K562 (cell line): ENCODE data around the gene DALRD3. TPM values are rescaled to one million over a fixed set of nuclear protein-coding genes. Genes with fewer than 3 reads are reported as not detected.
A peak's percentile ranks its signal among the peaks of the same experiment; 100 is the strongest.

Experiments used
- BMI1 ChIP-seq: fragments of 150-350 bp; IDR thresholded peaks from 2 replicates; pipeline ENCODE4 v1.6.1; 2014; ENCODE audit warnings: low read length
- EZH2 ChIP-seq: IDR thresholded peaks from 2 replicates; pipeline ENCODE4 v1.6.1; 2012; ENCODE audit warnings: low read depth, mild to moderate bottlenecking, inconsistent platforms, low read length, borderline replicate concordance
- FOXK2 ChIP-seq, 2 experiments: fragments of 450-650 bp; IDR thresholded peaks in 1 of 2; conservative IDR thresholded peaks in 1 of 2; 2 replicates each; pipeline ENCODE4 v1.6.1; 2016; ENCODE audit warnings: low read depth in 2 of 2, mild to moderate bottlenecking in 1 of 2
- NFYB ChIP-seq: IDR thresholded peaks from 2 replicates; pipeline ENCODE4 v1.6.1; 2011; ENCODE audit warnings: mild to moderate bottlenecking, moderate library complexity; ENCODE audit not compliant: insufficient read length; ENCODE audit errors: extremely low read depth
- PHF21A ChIP-seq: fragments of 450-650 bp; IDR thresholded peaks from 2 replicates; pipeline ENCODE4 v1.6.1; 2017; ENCODE audit warnings: low read depth, borderline replicate concordance
- PTTG1 ChIP-seq: fragments of 450-650 bp; IDR thresholded peaks from 2 replicates; pipeline ENCODE4 v1.6.1; 2016; ENCODE audit warnings: low read depth, mild to moderate bottlenecking, missing genetic modification characterization, missing compliant biosample characterization
- STAT5B ChIP-seq: fragments of 250-450 bp; sonication (Bioruptor Pico); IDR thresholded peaks from 2 replicates; pipeline ENCODE4 v1.8.0; 2021; ENCODE audit warnings: mild to moderate bottlenecking, inconsistent platforms
- polyA plus RNA-seq, 8 experiments: library from polyadenylated mRNA; depleted of rRNA in 4 of 8; stranded (reverse) in 5 of 8; unstranded in 3 of 8; fragments of >200 nt; fragmentation: Nextera tagmentation in 2 of 8; fragmentation: Illumina TruSeq in 1 of 8; extraction: Ambion mirVana in 2 of 8; extraction: Trizol in 1 of 8; gene quantifications; 2 replicates each; pipeline versions ENCODE4 v1.2.1 to v1.2.3, GENCODE V29; 2011 to 2014; ENCODE audit warnings: inconsistent platforms in 1 of 8, missing spikeins in 1 of 8
- total RNA-seq, 7 experiments: library from RNA; depleted of rRNA in 6 of 7; stranded (reverse); fragments of >200 nt in 6 of 7; fragmentation: Illumina TruSeq in 2 of 7; extraction: Trizol in 2 of 7; gene quantifications; 2 replicates each; pipeline versions ENCODE4 v1.2.1 to v1.2.3, GENCODE V29; 2011 to 2021; ENCODE audit warnings: low replicate concordance in 1 of 7
- TF ChIP-seq, protein P1 (sequence below), 3 experiments: fragments of 200-800 bp in 1 of 3; fragments of 250-450 bp in 1 of 3; fragments of 450-650 bp in 1 of 3; sonication (Bioruptor Pico) in 1 of 3; sonication (Bioruptor generic) in 1 of 3; formaldehyde crosslinking in 1 of 3; IDR thresholded peaks; 2 replicates each; pipeline versions ENCODE4 v1.6.1 to v1.8.0; 2016 to 2022; ENCODE audit warnings: mild to moderate bottlenecking in 2 of 3, missing genetic modification characterization in 2 of 3, missing compliant biosample characterization in 1 of 3, moderate library complexity in 1 of 3
- TF ChIP-seq, protein P2 (sequence below): sonication (generic); formaldehyde crosslinking; IDR thresholded peaks from 2 replicates; pipeline ENCODE4 v1.8.1; 2023; ENCODE audit warnings: mild to moderate bottlenecking, missing genetic modification reagents
- TF ChIP-seq, protein P3 (sequence below): sonication (generic); formaldehyde crosslinking; IDR thresholded peaks from 2 replicates; pipeline ENCODE4 v1.8.1; 2022; ENCODE audit warnings: missing genetic modification reagents
- TF ChIP-seq, protein P4 (sequence below): sonication (generic); formaldehyde crosslinking; IDR thresholded peaks from 2 replicates; pipeline ENCODE4 v1.8.1; 2023; ENCODE audit warnings: mild to moderate bottlenecking, missing genetic modification reagents
- TF ChIP-seq, protein P5 (sequence below): fragments of 450-650 bp; IDR thresholded peaks from 2 replicates; pipeline ENCODE4 v1.6.1; 2017; ENCODE audit warnings: antibody characterized with exemption

The DALRD3 gene
- total and polyA plus RNA-seq, 9 of the 15 experiments (the other 6 are each of a cell fraction or from before 2014, with no cell fraction given) = 6.6 to 31.3 (median 14.4) TPM

DNA sequence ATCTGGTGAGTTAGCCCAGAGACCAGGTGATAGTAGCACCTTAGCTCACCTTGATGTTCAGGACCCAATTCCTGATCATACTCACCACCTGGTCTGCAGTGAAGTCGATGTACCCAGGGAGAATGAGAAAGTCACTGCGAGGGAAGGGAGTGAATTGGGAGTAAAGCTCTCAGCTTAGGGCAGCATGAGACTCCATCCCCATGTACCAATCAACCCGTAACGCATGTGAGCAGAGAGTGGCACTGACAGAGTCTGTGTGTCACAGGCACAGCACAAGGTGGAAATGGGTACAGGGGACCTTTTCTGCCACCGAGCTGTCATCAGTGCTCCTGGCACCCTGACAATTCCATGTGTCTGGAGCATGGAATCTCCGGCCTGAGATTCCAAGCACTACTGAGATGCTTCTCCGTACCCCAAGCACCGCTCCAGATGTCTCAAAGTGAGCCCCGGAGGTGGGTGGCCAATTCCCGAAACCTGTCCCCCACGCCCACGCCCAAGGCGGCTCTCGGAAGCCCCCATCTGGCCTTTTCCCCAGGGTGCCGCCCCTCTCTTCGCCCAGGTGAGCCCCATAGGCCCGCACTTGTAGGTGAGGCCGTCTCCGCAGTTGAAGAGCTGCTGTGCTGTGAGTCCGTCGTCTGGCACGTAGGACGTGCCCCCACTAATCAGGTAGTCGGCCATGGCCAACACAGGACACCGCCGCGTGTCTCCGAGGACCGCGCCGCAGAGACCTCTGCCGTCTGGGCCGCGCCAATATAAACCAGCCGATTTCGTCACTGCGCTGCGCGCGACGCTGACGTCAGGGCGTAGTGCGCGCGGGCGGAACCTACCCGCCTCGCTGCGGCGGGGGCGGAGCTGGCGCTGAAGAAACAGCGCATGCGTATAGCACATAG lies 10.5 kb upstream of the DALRD3 start, which contains the start of gene IMPDH2 (continued):
- TF ChIP-seq, protein P1, sequence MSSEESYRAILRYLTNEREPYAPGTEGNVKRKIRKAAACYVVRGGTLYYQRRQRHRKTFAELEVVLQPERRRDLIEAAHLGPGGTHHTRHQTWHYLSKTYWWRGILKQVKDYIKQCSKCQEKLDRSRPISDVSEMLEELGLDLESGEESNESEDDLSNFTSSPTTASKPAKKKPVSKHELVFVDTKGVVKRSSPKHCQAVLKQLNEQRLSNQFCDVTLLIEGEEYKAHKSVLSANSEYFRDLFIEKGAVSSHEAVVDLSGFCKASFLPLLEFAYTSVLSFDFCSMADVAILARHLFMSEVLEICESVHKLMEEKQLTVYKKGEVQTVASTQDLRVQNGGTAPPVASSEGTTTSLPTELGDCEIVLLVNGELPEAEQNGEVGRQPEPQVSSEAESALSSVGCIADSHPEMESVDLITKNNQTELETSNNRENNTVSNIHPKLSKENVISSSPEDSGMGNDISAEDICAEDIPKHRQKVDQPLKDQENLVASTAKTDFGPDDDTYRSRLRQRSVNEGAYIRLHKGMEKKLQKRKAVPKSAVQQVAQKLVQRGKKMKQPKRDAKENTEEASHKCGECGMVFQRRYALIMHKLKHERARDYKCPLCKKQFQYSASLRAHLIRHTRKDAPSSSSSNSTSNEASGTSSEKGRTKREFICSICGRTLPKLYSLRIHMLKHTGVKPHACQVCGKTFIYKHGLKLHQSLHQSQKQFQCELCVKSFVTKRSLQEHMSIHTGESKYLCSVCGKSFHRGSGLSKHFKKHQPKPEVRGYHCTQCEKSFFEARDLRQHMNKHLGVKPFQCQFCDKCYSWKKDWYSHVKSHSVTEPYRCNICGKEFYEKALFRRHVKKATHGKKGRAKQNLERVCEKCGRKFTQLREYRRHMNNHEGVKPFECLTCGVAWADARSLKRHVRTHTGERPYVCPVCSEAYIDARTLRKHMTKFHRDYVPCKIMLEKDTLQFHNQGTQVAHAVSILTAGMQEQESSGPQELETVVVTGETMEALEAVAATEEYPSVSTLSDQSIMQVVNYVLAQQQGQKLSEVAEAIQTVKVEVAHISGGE (CRISPR knock-in tag; IDR thresholded peaks at IDR 0.05) = 0 out of 6 replicates have a peak, but pooled peaks of 1 of the 3 experiments have one; percentile 24
- TF ChIP-seq, protein P2, sequence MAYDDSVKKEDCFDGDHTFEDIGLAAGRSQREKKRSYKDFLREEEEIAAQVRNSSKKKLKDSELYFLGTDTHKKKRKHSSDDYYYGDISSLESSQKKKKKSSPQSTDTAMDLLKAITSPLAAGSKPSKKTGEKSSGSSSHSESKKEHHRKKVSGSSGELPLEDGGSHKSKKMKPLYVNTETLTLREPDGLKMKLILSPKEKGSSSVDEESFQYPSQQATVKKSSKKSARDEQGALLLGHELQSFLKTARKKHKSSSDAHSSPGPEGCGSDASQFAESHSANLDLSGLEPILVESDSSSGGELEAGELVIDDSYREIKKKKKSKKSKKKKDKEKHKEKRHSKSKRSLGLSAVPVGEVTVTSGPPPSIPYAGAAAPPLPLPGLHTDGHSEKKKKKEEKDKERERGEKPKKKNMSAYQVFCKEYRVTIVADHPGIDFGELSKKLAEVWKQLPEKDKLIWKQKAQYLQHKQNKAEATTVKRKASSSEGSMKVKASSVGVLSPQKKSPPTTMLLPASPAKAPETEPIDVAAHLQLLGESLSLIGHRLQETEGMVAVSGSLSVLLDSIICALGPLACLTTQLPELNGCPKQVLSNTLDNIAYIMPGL = 0 out of 2 replicates have a peak, but pooled peaks have one; percentile 8
- TF ChIP-seq, protein P3, sequence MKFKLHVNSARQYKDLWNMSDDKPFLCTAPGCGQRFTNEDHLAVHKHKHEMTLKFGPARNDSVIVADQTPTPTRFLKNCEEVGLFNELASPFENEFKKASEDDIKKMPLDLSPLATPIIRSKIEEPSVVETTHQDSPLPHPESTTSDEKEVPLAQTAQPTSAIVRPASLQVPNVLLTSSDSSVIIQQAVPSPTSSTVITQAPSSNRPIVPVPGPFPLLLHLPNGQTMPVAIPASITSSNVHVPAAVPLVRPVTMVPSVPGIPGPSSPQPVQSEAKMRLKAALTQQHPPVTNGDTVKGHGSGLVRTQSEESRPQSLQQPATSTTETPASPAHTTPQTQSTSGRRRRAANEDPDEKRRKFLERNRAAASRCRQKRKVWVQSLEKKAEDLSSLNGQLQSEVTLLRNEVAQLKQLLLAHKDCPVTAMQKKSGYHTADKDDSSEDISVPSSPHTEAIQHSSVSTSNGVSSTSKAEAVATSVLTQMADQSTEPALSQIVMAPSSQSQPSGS (CRISPR knock-in tag) = no peak; the same call in 1 of the 2 replicates
- TF ChIP-seq NFYB (no peak), PTTG1 (tag) (no peak), FOXK2 (conservative IDR thresholded peaks at IDR 0.05 in 1 of 2, IDR thresholded peaks at IDR 0.05 in 1 of 2; ENCODE audit: low read depth in 2 of 2) (peak; percentile 28 to 68; a peak in 1 of 4 replicates), PHF21A (no peak), EZH2 (no peak), BMI1 (no peak), STAT5B (CRISPR knock-in tag) (no peak)
- TF ChIP-seq, protein P4, sequence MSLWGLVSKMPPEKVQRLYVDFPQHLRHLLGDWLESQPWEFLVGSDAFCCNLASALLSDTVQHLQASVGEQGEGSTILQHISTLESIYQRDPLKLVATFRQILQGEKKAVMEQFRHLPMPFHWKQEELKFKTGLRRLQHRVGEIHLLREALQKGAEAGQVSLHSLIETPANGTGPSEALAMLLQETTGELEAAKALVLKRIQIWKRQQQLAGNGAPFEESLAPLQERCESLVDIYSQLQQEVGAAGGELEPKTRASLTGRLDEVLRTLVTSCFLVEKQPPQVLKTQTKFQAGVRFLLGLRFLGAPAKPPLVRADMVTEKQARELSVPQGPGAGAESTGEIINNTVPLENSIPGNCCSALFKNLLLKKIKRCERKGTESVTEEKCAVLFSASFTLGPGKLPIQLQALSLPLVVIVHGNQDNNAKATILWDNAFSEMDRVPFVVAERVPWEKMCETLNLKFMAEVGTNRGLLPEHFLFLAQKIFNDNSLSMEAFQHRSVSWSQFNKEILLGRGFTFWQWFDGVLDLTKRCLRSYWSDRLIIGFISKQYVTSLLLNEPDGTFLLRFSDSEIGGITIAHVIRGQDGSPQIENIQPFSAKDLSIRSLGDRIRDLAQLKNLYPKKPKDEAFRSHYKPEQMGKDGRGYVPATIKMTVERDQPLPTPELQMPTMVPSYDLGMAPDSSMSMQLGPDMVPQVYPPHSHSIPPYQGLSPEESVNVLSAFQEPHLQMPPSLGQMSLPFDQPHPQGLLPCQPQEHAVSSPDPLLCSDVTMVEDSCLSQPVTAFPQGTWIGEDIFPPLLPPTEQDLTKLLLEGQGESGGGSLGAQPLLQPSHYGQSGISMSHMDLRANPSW (CRISPR knock-in tag) = no peak
- TF ChIP-seq, protein P5, sequence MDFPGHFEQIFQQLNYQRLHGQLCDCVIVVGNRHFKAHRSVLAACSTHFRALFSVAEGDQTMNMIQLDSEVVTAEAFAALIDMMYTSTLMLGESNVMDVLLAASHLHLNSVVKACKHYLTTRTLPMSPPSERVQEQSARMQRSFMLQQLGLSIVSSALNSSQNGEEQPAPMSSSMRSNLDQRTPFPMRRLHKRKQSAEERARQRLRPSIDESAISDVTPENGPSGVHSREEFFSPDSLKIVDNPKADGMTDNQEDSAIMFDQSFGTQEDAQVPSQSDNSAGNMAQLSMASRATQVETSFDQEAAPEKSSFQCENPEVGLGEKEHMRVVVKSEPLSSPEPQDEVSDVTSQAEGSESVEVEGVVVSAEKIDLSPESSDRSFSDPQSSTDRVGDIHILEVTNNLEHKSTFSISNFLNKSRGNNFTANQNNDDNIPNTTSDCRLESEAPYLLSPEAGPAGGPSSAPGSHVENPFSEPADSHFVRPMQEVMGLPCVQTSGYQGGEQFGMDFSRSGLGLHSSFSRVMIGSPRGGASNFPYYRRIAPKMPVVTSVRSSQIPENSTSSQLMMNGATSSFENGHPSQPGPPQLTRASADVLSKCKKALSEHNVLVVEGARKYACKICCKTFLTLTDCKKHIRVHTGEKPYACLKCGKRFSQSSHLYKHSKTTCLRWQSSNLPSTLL = no peak
